GM10847 (cell line): ENCODE measurements around the gene EFHD2.

Experiments
- POLR2A ChIP-seq: IDR thresholded peaks from 2 replicates; pipeline ENCODE4 v1.6.1; 2011; ENCODE audit not compliant: insufficient read length; ENCODE audit errors: extremely low read depth

EFHD2 gene

DNA sequence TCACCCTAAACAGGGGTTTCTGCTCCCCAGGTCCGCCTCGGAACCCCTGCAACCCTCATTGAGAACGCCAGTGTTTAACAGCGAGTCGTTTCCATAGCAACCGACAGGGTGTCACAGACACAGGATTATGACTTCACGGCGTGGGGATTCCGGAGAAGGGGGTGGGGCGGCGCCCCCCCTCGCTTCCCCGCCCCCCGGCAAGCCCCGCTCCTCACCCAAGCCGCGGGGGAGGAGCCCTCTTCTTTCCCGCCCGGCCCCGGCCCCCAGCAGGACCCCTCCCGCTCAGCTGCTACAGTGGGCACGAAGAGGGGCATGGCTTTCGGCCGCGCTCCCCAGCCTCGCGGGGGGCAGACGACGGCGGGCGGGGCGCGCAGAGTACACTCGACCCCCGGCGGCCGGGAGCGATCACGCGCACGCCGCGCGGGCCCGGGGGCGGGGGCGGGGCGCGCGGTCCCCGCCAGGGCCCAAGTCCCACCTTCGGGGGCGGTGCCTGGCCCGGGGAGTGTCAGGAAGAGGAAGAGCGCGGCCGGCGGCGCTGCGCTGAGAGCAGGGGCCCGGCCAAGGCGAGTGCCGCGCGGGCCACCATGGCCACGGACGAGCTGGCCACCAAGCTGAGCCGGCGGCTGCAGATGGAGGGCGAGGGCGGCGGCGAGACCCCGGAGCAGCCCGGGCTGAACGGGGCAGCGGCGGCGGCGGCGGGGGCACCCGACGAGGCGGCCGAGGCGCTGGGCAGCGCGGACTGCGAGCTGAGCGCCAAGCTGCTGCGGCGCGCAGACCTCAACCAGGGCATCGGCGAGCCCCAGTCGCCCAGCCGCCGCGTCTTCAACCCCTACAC, at the start of gene EFHD2:
Gene EFHD2 (plus strand): TSS at position 501 of the 835 bp plus-strand sequence. CDS start 84 bp downstream, at position 585.
- TF ChIP-seq POLR2A, result peak; percentile 86

DNA sequence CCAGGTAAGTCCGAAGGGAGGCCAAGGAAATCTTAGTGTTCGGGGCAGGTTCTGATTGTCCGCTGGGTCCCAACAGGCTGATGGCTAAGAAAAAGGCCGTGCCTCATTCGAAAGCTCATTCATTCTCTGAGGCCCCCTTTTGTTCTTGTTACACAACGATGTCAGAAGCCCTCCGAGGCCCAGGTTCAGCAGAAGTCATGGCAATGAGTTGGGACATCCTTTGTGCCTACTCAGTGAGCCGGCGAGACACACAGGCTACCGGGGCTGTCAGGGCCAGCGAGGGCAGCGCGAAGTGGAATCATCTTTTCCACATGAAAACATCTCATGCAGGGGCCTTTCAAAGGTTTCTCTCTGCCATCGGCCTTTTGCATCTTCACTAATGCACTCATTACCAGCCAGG, 49.0 kb upstream of the EFHD2 start:
- no peak for TF ChIP-seq POLR2A

GRCh38 chr1:15362096-15362736, 47.5 kb upstream of the EFHD2 start:
- no peak for TF ChIP-seq POLR2A

DNA sequence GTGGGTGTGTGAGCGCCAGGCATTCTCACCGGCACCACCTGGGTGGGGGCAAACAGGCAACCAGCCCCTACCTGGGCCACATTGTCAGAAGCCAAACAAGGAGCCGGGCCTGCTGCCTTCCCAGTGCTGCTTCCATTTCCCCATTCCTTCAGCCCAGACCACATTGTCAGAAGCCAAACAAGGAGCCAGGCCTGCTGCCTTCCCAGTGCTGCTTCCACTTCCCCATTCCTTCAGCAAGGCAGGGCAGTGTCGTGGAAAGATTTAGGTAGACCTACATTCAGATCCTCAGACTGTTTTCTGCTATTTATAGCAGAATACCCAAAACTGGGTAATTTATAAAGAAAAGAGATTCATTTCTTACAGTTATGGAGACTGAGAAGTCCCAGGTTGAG, 47.0 kb upstream of the EFHD2 start:
- TF ChIP-seq POLR2A, result no peak

DNA sequence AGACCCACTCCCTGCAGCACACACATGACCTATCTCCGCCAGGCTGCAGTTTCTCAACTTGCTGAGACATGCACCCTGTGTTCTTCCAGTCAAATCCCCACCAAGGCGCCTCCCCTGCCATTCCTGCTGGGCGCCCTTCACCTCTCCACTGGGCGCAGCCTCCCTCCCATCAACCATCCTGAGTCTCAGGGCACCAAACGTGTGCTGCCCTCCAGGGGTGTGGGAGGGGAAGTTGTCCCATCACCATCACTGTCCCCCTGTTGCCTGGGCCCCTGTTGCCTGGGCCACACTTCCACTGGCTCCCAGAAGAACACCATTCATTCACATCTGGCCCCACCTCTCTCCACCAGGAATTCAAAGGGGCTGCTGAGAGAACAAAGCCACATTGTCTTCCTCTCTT, 44.9 kb upstream of the EFHD2 start:
- TF ChIP-seq POLR2A, result no peak

DNA sequence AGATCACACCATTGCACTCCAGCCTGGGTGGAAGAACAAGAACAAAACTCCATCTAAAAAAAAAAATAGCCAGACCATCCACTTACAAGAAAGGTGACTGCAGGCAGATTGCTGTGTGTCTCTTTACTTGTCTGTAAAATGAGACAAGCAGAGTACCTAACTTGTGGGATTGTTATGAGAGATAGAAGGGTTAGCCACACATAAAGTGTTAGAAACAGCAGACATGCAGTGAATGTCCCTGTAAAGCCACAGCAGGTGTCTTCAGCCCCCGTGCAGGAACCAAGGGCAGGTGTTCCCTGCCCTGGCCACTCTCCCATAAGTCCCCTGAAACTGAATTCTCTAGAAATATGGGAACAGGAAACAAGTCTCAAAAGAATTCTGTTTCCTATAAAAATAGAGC, 40.8 kb upstream of the EFHD2 start:
- TF ChIP-seq POLR2A, result no peak

DNA sequence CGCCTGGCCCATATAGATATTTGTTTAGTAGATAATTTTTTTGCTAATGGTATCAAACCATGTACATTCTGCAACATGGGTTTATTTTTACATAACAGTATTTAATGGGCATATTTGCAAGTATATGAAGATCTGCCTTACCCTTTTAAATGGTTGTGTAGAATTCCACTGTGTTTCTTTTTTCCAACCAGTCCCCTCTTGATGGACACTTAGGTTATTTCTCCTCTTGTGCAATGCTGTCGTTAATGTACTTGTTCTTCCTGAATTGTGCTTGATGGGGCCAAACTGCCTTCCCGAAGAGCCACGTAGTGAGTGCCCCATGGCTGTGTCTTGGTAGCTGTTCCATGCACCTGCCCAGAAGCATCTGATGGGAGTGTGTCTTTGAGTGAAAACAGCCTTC, 39.4 kb upstream of the EFHD2 start:
- no peak for TF ChIP-seq POLR2A

DNA sequence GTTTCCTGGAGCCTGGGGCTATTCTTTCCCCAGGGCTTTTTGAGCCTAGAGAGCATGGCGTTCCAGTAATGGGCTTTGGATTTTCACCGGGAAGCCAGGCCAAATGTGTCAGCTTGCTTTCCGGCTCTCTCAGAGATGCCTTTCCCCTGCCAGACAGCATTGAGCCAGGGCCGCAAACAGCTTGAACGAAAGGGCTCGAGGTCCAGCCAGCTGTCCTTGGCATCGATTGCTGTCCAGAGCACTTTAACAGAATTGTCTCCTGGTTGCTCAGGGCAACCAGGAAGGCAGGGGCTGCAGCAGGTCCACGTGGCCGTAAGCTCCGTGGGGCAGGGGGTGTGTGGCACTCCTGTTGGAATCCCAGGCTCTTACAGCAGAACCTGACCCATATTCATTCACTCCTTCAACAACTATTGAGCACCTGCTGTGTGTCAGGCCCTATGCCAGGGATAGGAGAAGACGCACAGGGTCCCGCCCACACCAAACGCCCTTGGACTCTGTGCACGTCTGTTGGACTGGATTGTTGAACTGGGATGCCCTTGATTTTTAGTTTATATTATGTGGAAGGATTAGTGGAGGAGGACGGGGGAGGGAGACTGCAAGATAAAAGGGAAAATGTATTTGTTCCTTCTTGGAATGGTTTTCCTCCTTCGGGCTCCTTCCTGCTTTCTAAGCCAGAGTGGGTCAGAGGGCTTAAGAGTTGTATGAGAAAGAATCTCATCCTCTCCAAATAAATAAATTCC, 38.7 kb upstream of the EFHD2 start:
- no peak for TF ChIP-seq POLR2A

- no peak for TF ChIP-seq POLR2A
Measured at GRCh38 chr1:15371610-15372545, 37.8 kb upstream of the EFHD2 start.

DNA sequence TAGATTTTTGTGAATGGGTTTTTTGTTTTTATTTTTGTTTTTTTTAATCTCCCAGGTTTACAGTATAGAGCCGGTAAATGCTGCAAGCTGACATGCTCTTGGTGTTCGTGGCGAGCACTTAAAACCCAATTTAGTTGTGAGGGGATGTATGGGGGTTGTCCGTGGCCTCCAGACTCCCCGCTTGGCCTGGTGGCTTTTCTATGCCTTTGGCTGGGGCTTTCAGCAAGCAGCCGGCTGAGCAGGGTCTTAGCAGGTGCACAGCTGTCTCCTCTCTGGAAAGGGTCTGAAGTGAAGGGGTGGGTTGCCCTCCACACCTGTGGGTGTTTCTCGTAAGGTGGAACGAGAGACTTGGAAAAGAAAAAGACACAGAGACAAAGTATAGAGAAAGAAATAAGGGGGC, 31.0 kb upstream of the EFHD2 start:
- no peak for TF ChIP-seq POLR2A

DNA sequence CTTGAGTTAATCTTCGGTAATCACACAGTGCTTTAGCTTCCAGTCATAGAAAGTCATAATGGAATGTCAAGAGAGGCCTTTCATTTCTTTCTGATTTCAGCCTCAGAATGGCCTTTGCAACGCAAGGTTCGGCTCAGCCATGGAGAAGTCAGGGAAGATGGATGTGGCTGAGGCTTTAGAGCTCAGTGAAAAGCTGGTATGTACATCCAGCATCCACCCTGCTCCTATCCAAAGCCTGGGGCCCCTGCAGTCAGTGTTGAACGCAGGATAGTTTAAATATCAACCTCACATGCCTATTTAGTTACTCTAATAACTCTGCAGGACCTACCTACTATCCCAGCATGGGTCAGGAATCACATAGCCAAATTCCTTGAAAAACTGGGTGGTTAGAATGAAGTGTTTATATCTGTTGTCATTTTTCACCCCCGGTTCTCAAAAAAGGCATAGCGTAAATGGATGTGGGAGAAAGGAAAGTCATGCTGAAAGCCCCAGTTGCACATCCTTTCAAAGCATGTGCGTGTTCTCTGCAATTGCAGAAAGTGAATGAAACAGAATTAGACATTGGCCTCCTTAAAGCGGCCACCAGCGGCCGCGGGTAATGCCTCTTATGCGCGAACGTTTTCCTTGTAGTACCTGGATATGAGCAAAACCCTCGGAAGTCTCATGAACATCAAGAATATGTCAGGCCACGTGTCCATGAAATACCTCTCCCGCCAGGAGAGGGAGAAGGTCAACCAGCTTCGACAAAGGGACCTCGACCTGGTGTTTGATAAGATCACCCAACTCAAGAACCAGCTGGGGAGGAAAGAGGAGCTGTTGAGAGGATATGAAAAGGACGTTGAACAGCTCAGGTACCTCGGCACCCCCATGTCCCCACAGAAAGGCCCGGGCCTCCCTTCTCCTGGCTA, 28.8 kb upstream of the EFHD2 start:
- TF ChIP-seq POLR2A, result no peak

GRCh38 chr1:15381805-15382204, 27.9 kb upstream of the EFHD2 start:
- TF ChIP-seq POLR2A, result no peak

DNA sequence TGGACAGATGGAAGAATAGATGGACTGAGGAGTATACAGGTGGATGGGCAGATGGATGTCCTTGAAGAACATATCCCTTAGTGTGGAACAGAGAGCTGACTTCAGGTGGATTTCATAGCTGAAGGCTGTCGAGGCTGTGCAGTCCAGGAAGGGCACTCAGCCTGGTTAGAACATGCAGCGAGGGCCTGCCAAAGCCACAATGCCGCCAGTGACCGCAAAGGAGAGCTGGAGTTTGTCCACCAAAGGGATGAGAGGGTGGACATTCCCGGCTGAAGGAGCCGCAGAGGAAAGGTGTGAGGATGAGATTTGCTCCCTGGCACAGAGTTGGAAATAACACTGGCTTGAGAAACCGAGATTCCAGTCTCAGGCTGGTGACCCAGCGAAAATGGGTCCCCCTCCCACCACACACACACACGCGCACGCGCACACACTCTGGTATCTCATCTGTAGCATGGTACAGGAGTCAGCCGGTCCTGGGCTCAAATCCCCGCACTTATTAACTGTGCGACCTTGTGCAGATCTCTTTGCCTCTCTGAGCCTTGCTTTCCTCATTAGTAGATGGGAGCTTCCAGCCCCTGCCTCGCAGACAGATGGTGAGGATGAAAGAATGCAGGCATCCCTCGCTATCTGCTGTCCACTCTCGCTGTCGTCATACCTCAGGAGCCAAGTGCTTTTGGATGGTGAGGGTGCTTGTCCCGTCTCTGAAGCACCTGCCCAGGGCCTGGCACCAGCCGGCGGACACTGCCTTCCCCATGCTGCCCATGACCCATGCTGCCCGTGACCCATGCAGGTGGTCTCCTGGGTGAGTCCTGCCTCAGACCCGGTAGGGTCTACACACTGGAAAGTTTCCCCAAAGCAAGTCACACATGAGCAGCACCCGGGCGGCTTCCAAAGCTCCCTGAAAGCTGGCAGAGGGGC, 26.8 kb upstream of the EFHD2 start:
- TF ChIP-seq POLR2A, result no peak
